HEK293 (cell line): Measurements from ENCODE around the gene ATP13A2.

Source experiments
- FEZF1 ChIP-seq: fragments of 450-650 bp; formaldehyde crosslinking; IDR thresholded peaks from 2 replicates; pipeline ENCODE4 v1.5.1; 2016; ENCODE audit warnings: missing biosample characterization, missing genetic modification characterization
- GFI1B ChIP-seq: fragments of 450-650 bp; formaldehyde crosslinking; IDR thresholded peaks from 2 replicates; pipeline ENCODE4 v1.5.1; 2016; ENCODE audit warnings: missing biosample characterization, missing genetic modification characterization
- GLIS1 ChIP-seq: fragments of 450-650 bp; formaldehyde crosslinking; IDR thresholded peaks from 2 replicates; pipeline ENCODE4 v1.5.1; 2016; ENCODE audit warnings: missing biosample characterization, missing genetic modification characterization
- HOXD13 ChIP-seq: sonication (generic); formaldehyde crosslinking; IDR thresholded peaks from 2 replicates; pipeline ENCODE4 v1.8.0; 2022; ENCODE audit warnings: missing genetic modification reagents, borderline replicate concordance
- KLF7 ChIP-seq: fragments of 450-650 bp; formaldehyde crosslinking; IDR thresholded peaks from 2 replicates; pipeline ENCODE4 v1.5.1; 2016; ENCODE audit warnings: missing biosample characterization, missing genetic modification characterization, borderline replicate concordance
- TCF7L2 ChIP-seq: IDR thresholded peaks from 2 replicates; pipeline ENCODE4 v1.6.1; 2011; ENCODE audit warnings: low read depth, mild to moderate bottlenecking, inconsistent platforms, low read length, moderate library complexity, borderline replicate concordance
- ZBTB21 ChIP-seq: fragments of 450-650 bp; formaldehyde crosslinking; IDR thresholded peaks from 2 replicates; pipeline ENCODE4 v1.5.1; 2017; ENCODE audit warnings: missing biosample characterization, missing genetic modification characterization
- ZBTB48 ChIP-seq: fragments of 450-650 bp; formaldehyde crosslinking; IDR thresholded peaks from 2 replicates; pipeline ENCODE4 v1.5.1; 2016; ENCODE audit warnings: missing biosample characterization, missing genetic modification characterization
- ZBTB8A ChIP-seq: fragments of 450-650 bp; formaldehyde crosslinking; IDR thresholded peaks from 2 replicates; pipeline ENCODE4 v1.5.1; 2016; ENCODE audit warnings: missing biosample characterization, missing genetic modification characterization
- ZNF133 ChIP-seq: fragments of 450-650 bp; formaldehyde crosslinking; IDR thresholded peaks from 2 replicates; pipeline ENCODE4 v1.5.1; 2016; ENCODE audit warnings: missing biosample characterization, missing genetic modification characterization
- ZNF175 ChIP-seq: fragments of 450-650 bp; formaldehyde crosslinking; IDR thresholded peaks from 2 replicates; pipeline ENCODE4 v1.5.1; 2016; ENCODE audit warnings: missing biosample characterization, missing genetic modification characterization
- ZNF19 ChIP-seq: fragments of 450-650 bp; formaldehyde crosslinking; IDR thresholded peaks from 2 replicates; pipeline ENCODE4; 2016; ENCODE audit warnings: missing biosample characterization, missing genetic modification characterization, low read depth
- ZNF266 ChIP-seq: fragments of 450-650 bp; formaldehyde crosslinking; IDR thresholded peaks from 2 replicates; pipeline ENCODE4 v1.5.1; 2016; ENCODE audit warnings: missing biosample characterization, missing genetic modification characterization, low read depth
- ZNF354C ChIP-seq: fragments of 450-650 bp; formaldehyde crosslinking; IDR thresholded peaks from 2 replicates; pipeline ENCODE4 v1.5.1; 2016; ENCODE audit warnings: missing biosample characterization, missing genetic modification characterization, low read depth, borderline replicate concordance
- ZNF394 ChIP-seq: fragments of 450-650 bp; formaldehyde crosslinking; IDR thresholded peaks from 2 replicates; pipeline ENCODE4 v1.5.1; 2016; ENCODE audit warnings: missing biosample characterization, missing genetic modification characterization, mild to moderate bottlenecking, moderate library complexity, borderline replicate concordance
- ZNF404 ChIP-seq: fragments of 450-650 bp; formaldehyde crosslinking; IDR thresholded peaks from 2 replicates; pipeline ENCODE4 v1.5.1; 2017; ENCODE audit warnings: missing biosample characterization, missing genetic modification characterization
- ZNF423 ChIP-seq: fragments of 450-650 bp; formaldehyde crosslinking; IDR thresholded peaks from 2 replicates; pipeline ENCODE4 v1.5.1; 2016; ENCODE audit warnings: missing biosample characterization, missing genetic modification characterization
- ZNF473 ChIP-seq: fragments of 450-650 bp; formaldehyde crosslinking; IDR thresholded peaks from 2 replicates; pipeline ENCODE4 v1.5.1; 2017; ENCODE audit warnings: missing biosample characterization, missing genetic modification characterization
- ZNF514 ChIP-seq: fragments of 450-650 bp; formaldehyde crosslinking; IDR thresholded peaks from 2 replicates; pipeline ENCODE4 v1.5.1; 2016; ENCODE audit warnings: missing biosample characterization, missing genetic modification characterization
- ZNF521 ChIP-seq: fragments of 450-650 bp; formaldehyde crosslinking; IDR thresholded peaks from 2 replicates; pipeline ENCODE4 v1.5.1; 2017; ENCODE audit warnings: missing biosample characterization, mild to moderate bottlenecking, missing genetic modification characterization
- ZNF530 ChIP-seq: fragments of 450-650 bp; formaldehyde crosslinking; IDR thresholded peaks from 2 replicates; pipeline ENCODE4 v1.5.1; 2016; ENCODE audit warnings: low read depth, missing biosample characterization, missing genetic modification characterization
- ZNF544 ChIP-seq: fragments of 450-650 bp; formaldehyde crosslinking; IDR thresholded peaks from 2 replicates; pipeline ENCODE4 v1.5.0; 2017; ENCODE audit warnings: missing biosample characterization, missing genetic modification characterization
- ZNF560 ChIP-seq: fragments of 450-650 bp; formaldehyde crosslinking; IDR thresholded peaks from 2 replicates; pipeline ENCODE4 v1.5.1; 2017; ENCODE audit warnings: missing biosample characterization, missing genetic modification characterization, borderline replicate concordance
- ZNF561 ChIP-seq: fragments of 450-650 bp; IDR thresholded peaks from 2 replicates; pipeline ENCODE4 v1.5.1; 2018; ENCODE audit warnings: missing biosample characterization, missing genetic modification characterization, borderline replicate concordance
- ZNF621 ChIP-seq: fragments of 450-650 bp; formaldehyde crosslinking; IDR thresholded peaks from 2 replicates; pipeline ENCODE4 v1.5.1; 2017; ENCODE audit warnings: missing biosample characterization, missing genetic modification characterization
- ZNF623 ChIP-seq: fragments of 450-650 bp; formaldehyde crosslinking; IDR thresholded peaks from 2 replicates; pipeline ENCODE4 v1.5.1; 2016; ENCODE audit warnings: missing biosample characterization, missing genetic modification characterization
- ZNF777 ChIP-seq: fragments of 450-650 bp; formaldehyde crosslinking; IDR thresholded peaks from 2 replicates; pipeline ENCODE4 v1.5.1; 2017; ENCODE audit warnings: missing biosample characterization, missing genetic modification characterization, borderline replicate concordance
- ZNF830 ChIP-seq: fragments of 450-650 bp; IDR thresholded peaks from 2 replicates; pipeline ENCODE4 v1.5.0; 2018; ENCODE audit warnings: missing biosample characterization, missing genetic modification characterization, low read depth, mild to moderate bottlenecking, moderate library complexity
- ZSCAN16 ChIP-seq: fragments of 450-650 bp; formaldehyde crosslinking; IDR thresholded peaks from 2 replicates; pipeline ENCODE4 v1.5.1; 2016; ENCODE audit warnings: missing biosample characterization, missing genetic modification characterization
- TF ChIP-seq, protein P1 (sequence below): fragments of 450-650 bp; formaldehyde crosslinking; IDR thresholded peaks from 2 replicates; pipeline ENCODE4 v1.5.1; 2017; ENCODE audit warnings: missing biosample characterization, missing genetic modification characterization
- TF ChIP-seq, protein P2 (sequence below): fragments of 450-650 bp; formaldehyde crosslinking; IDR thresholded peaks from 2 replicates; pipeline ENCODE4 v1.5.1; 2016; ENCODE audit warnings: missing biosample characterization, missing genetic modification characterization
- TF ChIP-seq, protein P3 (sequence below): fragments of 450-650 bp; formaldehyde crosslinking; IDR thresholded peaks from 2 replicates; pipeline ENCODE4 v1.5.1; 2016; ENCODE audit warnings: missing biosample characterization, missing genetic modification characterization
- TF ChIP-seq, protein P4 (sequence below): fragments of 450-650 bp; formaldehyde crosslinking; IDR thresholded peaks from 2 replicates; pipeline ENCODE4 v1.5.1; 2016; ENCODE audit warnings: missing biosample characterization, missing genetic modification characterization, low read depth

ATP13A2 gene

DNA sequence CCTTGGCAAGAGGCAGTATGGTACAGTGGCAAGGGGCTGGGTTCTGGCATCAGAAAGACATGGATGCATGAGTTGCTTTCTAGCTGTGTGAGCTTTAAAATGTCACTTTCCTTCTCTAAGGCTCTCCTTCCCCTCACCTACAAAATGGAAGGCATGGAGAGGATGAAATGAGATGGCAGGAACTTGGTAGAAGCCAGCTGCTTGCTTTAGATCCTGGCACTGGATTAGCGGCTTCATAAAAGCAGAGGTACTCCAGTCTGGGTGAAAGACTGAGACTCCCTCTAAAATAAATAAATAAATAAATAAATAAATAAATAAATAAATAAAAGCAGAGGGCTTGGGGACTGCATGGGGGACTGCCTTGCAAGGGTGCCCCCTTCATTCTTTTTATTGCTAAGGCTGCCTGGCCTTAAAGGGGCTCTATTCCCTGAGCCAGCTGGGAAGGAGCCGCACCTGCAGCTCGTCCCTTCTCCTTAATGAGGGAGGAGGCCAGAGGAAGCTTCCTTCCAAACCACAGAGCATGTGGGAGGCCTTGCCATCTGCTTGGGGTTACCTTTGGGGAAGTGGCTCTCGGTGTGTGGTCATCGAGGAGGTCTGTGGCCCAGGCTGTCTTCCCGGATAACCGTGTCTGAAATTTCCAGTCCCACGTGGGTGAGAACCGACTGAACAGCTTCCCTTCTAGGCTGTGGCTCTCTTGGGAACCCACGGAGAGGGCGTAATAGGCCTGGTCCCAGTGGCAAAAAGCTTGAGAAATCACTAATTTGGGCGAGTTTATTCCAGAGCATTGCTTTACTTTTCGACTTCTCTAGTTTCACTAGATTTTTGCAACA, 2.0 kb upstream of the ATP13A2 start (continued):
- TF ChIP-seq, protein P1, sequence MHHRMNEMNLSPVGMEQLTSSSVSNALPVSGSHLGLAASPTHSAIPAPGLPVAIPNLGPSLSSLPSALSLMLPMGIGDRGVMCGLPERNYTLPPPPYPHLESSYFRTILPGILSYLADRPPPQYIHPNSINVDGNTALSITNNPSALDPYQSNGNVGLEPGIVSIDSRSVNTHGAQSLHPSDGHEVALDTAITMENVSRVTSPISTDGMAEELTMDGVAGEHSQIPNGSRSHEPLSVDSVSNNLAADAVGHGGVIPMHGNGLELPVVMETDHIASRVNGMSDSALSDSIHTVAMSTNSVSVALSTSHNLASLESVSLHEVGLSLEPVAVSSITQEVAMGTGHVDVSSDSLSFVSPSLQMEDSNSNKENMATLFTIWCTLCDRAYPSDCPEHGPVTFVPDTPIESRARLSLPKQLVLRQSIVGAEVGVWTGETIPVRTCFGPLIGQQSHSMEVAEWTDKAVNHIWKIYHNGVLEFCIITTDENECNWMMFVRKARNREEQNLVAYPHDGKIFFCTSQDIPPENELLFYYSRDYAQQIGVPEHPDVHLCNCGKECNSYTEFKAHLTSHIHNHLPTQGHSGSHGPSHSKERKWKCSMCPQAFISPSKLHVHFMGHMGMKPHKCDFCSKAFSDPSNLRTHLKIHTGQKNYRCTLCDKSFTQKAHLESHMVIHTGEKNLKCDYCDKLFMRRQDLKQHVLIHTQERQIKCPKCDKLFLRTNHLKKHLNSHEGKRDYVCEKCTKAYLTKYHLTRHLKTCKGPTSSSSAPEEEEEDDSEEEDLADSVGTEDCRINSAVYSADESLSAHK (tag by site-specific recombination), result no peak
- TF ChIP-seq ZNF404 (no peak), HOXD13 (CRISPR knock-in tag) (no peak), ZNF394 (tag by site-specific recombination) (peak; percentile 88), ZNF544 (tag by site-specific recombination) (no peak), ZNF514 (no peak), ZNF830 (tag by site-specific recombination) (no peak), TCF7L2 (no peak), FEZF1 (tag by site-specific recombination) (no peak), ZNF530 (tag by site-specific recombination) (no peak), ZBTB48 (tag by site-specific recombination) (no peak), GFI1B (tag by site-specific recombination) (no peak), ZNF560 (tag by site-specific recombination) (no peak), ZNF354C (tag by site-specific recombination) (no peak), GLIS1 (tag by site-specific recombination) (peak; percentile 98), ZBTB21 (tag by site-specific recombination) (no peak), ZNF266 (tag by site-specific recombination) (peak; percentile 39; the same call in 1 of the 2 replicates), ZNF133 (no peak), ZNF19 (tag by site-specific recombination) (no peak), ZNF423 (tag by site-specific recombination) (no peak), ZNF777 (tag by site-specific recombination) (no peak), ZBTB8A (peak; percentile 43; the same call in 1 of the 2 replicates), KLF7 (tag by site-specific recombination) (no peak), ZNF561 (tag by site-specific recombination) (no peak), ZNF621 (tag by site-specific recombination) (no peak), ZNF623 (tag by site-specific recombination) (peak; percentile 60), ZSCAN16 (no peak), ZNF521 (no peak), ZNF175 (tag by site-specific recombination) (no peak), ZNF473 (no peak)
- TF ChIP-seq, protein P2, sequence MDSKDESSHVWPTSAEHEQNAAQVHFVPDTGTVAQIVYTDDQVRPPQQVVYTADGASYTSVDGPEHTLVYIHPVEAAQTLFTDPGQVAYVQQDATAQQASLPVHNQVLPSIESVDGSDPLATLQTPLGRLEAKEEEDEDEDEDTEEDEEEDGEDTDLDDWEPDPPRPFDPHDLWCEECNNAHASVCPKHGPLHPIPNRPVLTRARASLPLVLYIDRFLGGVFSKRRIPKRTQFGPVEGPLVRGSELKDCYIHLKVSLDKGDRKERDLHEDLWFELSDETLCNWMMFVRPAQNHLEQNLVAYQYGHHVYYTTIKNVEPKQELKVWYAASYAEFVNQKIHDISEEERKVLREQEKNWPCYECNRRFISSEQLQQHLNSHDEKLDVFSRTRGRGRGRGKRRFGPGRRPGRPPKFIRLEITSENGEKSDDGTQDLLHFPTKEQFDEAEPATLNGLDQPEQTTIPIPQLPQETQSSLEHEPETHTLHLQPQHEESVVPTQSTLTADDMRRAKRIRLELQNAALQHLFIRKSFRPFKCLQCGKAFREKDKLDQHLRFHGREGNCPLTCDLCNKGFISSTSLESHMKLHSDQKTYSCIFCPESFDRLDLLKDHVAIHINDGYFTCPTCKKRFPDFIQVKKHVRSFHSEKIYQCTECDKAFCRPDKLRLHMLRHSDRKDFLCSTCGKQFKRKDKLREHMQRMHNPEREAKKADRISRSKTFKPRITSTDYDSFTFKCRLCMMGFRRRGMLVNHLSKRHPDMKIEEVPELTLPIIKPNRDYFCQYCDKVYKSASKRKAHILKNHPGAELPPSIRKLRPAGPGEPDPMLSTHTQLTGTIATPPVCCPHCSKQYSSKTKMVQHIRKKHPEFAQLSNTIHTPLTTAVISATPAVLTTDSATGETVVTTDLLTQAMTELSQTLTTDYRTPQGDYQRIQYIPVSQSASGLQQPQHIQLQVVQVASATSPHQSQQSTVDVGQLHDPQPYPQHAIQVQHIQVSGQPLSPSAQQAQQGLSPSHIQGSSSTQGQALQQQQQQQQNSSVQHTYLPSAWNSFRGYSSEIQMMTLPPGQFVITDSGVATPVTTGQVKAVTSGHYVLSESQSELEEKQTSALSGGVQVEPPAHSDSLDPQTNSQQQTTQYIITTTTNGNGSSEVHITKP, result no peak
- TF ChIP-seq, protein P3, sequence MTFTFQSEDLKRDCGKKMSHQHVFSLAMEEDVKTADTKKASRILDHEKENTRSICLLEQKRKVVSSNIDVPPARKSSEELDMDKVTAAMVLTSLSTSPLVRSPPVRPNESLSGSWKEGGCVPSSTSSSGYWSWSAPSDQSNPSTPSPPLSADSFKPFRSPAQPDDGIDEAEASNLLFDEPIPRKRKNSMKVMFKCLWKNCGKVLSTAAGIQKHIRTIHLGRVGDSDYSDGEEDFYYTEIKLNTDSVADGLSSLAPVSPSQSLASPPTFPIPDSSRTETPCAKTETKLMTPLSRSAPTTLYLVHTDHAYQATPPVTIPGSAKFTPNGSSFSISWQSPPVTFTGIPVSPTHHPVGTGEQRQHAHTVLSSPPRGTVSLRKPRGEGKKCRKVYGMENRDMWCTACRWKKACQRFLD (tag by site-specific recombination), result no peak
- TF ChIP-seq, protein P4, sequence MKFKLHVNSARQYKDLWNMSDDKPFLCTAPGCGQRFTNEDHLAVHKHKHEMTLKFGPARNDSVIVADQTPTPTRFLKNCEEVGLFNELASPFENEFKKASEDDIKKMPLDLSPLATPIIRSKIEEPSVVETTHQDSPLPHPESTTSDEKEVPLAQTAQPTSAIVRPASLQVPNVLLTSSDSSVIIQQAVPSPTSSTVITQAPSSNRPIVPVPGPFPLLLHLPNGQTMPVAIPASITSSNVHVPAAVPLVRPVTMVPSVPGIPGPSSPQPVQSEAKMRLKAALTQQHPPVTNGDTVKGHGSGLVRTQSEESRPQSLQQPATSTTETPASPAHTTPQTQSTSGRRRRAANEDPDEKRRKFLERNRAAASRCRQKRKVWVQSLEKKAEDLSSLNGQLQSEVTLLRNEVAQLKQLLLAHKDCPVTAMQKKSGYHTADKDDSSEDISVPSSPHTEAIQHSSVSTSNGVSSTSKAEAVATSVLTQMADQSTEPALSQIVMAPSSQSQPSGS (tag by site-specific recombination), result no peak
